GM21717 (cell line): ENCODE results near the gene GCNT2.
"Not testable (repeated sequence)": the region's sequence is repeated elsewhere in the genome, so short reads cannot be mapped to it uniquely, and the experiment has no call there.

Source experiments
- ATAC-seq: cut with Tn5 transposase; IDR thresholded peaks from one replicate; pipeline ENCODE4 v1.9.1; 2021; ENCODE audit warnings: mild to moderate bottlenecking, moderate library complexity; ENCODE audit not compliant: unreplicated experiment

GCNT2 gene

GRCh38 chr6:10521104-10521808 lies at the start of gene GCNT2:
GCNT2 (plus strand) TSS chr6:10521351; CDS start chr6:10528912, 7,561 bp downstream.
- ATAC-seq = peak; percentile 40

- ATAC-seq = no peak
These were observed 48.5 kb upstream of the GCNT2 start for GRCh38 chr6:10472634-10473033.

- no peak for ATAC-seq
These were observed 42.7 kb upstream of the GCNT2 start for GRCh38 chr6:10478187-10479040.

GRCh38 chr6:10479939-10480700 lies 41.0 kb upstream of the GCNT2 start:
- ATAC-seq = no peak

- no peak for ATAC-seq
These were observed 40.0 kb upstream of the GCNT2 start for GRCh38 chr6:10481101-10481500.

- ATAC-seq = no peak
These were observed 38.4 kb upstream of the GCNT2 start for GRCh38 chr6:10482636-10483257.

GRCh38 chr6:10484912-10485311 lies 36.2 kb upstream of the GCNT2 start:
- no peak for ATAC-seq

GRCh38 chr6:10485406-10485805 lies 35.7 kb upstream of the GCNT2 start:
- ATAC-seq = no peak

GRCh38 chr6:10486215-10486614 lies 34.9 kb upstream of the GCNT2 start:
- ATAC-seq = no peak

- ATAC-seq = not testable (repeated sequence)
These were observed 34.1 kb upstream of the GCNT2 start for GRCh38 chr6:10486944-10487588.

GRCh38 chr6:10487668-10488327 lies 33.4 kb upstream of the GCNT2 start:
- ATAC-seq = no peak

- no peak for ATAC-seq
These were observed 29.7 kb upstream of the GCNT2 start for GRCh38 chr6:10491463-10491862.

- not testable (repeated sequence) for ATAC-seq
These were observed 29.2 kb upstream of the GCNT2 start for GRCh38 chr6:10491905-10492304.

GRCh38 chr6:10495029-10495428 lies 26.1 kb upstream of the GCNT2 start:
- no peak for ATAC-seq

GRCh38 chr6:10505529-10505928 lies 15.6 kb upstream of the GCNT2 start:
- no peak for ATAC-seq

- no peak for ATAC-seq
These were observed 13.9 kb upstream of the GCNT2 start for GRCh38 chr6:10507298-10507697.

GRCh38 chr6:10507715-10508114 lies 13.4 kb upstream of the GCNT2 start:
- ATAC-seq = no peak

- peak; percentile 91 for ATAC-seq
These were observed 10.4 kb upstream of the GCNT2 start for GRCh38 chr6:10510592-10511367.

- no peak for ATAC-seq
These were observed 9.7 kb upstream of the GCNT2 start for GRCh38 chr6:10511477-10511876.
